HG03135 (cell line): ENCODE data around the gene PRPS1.
"Not testable (repeated sequence)": the region's sequence is repeated elsewhere in the genome, so short reads cannot be mapped to it uniquely, and the experiment has no call there.

ENCODE experiments used
- ATAC-seq: cut with Tn5 transposase; IDR thresholded peaks from one replicate; pipeline ENCODE4 v1.9.1; 2021; ENCODE audit warnings: mild to moderate bottlenecking, moderate library complexity; ENCODE audit not compliant: unreplicated experiment

The PRPS1 gene

DNA sequence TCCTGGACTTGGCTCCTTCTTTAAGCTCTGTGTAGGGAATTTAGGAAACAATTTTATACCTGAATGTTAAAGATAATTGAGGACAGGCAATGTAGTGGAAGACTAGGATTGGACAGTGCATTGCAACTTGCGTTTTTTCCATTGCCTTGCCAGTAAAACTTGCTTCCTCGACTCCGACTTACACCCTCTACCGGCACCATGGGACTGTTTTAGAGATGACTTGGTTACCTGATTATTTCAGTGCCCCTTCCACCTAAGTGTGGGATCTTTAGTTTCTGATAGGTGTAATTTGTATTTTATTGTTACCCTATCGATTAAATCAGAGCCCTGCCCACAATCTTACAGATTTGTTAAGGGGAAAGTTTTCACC is 1.2 kb downstream of the PRPS1 start:
- no peak for ATAC-seq

DNA sequence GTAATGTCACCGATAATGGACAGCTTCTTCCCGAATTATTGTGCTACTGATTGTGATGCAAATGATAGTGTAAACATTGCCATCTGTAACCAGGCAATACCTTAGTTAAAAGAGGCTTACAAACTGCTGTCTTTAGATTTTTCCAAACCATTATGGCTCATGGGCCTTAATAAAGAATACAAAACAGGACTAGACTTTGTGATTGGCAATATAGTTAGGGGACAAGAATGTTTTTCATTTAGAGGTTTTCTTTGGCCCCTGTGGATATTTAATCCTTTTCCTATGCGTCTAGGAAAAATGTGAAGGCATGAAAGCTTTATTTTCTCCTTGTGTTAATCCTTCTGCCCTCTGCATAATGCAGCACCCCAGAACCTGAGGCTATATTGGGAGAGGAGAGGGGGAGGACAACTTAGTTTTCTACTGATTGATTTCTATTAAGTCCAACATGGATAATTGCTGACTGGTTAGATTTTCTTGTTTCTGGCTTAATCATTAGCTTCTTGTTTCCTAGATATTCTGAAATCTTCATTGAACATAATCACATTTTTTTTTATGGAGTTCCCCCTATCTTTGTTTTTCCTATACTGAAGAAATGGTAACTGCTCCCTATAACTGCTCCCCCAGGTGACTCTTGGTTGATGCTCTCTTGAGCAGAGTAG is 1.9 kb downstream of the PRPS1 start:
- no peak for ATAC-seq

DNA sequence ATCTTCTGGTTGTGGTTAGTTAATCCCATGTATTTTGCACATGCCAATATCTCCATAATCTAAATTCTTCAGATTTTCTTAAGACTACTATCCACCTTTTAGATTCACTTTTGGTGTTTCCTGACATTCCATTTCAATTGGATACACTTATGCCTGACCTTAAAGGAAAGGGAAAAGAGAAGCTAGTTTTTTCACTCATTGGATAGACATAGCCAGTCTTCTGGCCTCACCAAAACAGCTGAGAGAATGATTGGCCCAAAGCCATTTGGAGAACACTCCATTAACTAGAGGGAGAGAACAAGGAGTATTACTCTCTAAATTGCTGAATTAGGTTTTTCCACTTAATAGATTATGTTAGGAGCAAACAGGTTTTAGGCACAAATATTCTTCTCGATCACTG is 4.0 kb downstream of the PRPS1 start:
- no peak for ATAC-seq

DNA sequence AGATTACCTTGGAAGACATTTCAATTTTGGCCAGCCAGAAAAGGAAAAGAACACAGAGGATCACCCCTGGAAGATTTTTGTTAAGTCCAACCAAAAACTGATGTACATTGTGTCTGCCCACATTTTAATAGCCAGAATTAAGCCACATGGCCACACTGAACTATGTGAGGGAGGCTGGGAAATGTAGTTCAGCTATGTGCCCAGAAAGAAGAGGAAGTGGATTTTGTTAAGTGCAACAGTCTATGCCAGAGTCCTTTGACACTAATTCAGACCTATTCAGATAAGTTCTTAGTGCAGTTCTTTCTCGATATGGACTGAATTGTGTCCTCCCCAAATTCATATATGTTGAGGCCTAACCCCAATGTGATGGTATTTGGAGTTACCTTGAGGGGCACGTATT is 18.4 kb downstream of the PRPS1 start:
- ATAC-seq = no peak

DNA sequence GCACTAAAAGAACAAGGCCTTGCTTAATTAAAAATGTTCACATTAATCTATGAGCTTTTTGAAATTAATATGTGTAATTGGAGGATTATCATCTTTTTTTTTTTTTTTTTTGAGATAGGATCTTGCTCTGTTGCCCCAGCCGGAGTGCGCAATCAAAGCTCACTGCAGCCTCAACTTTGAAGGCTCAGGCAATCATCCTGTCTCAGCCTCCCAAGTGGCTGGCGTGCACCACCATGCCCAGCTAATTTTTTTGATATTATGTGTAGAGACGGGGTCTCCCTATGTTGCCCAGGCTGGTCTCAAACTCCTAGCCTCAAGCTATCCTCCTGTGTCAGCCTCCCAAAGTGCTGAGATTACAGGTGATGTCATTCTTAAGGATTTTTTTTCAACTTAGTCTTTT is 20.0 kb downstream of the PRPS1 start:
- ATAC-seq = no peak

DNA sequence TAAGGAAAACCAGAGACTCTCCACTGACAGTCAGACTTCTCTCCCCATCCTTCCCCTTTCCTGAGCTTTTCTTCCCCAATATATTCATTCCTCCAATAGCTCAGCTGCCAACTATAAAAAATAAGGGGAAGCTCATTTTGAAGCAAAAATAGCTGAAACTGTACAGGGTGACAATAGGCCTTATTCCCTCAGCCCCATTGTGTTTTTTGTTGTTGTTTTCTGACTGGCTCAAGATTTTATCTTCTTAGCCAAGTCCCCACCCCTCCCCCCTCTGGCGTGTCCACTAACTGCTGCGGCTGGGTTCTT is 26.2 kb downstream of the PRPS1 start:
- ATAC-seq = no peak

DNA sequence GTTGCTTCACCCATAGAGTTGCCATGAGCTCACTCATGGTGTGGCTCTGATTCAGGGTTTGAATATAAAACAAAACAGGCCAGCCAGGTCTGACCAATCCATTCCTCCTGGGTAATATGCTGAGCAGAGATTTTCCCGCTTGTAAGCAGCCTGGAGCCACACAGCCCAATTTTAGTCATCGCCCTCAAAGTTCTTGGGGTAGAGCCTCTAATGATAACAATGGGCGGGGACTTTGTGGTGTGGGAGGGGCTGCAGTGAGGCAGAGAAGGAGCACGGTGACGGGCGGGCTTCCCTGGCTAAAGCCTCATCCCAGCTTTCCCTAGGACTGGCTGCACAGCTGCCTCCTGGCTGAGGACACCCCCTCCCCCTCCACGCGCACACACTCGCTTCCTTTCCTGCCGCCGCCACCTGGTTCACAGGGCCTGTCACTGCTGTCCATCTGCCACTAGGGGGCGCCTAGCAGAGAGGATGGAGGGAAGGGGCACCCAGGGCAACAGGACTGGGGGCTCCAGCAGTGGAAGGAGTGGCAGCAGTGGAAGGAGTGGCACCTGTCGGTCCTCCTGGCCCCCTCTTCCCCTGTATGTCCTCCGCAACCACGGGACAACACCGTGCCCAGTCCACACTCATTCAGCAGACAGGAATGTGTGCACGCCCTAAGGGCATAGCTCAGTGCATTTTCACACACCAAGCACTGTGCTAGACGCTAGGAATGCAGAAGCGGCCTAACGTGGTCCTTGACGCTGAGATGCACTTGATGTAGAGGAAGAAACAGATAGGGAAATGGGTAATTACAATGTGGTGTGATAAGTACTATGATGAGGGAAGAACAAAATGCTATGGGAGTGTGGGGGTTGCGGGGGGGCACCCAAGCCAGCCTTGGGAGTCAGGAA is 26.8 kb downstream of the PRPS1 start:
- no peak for ATAC-seq

DNA sequence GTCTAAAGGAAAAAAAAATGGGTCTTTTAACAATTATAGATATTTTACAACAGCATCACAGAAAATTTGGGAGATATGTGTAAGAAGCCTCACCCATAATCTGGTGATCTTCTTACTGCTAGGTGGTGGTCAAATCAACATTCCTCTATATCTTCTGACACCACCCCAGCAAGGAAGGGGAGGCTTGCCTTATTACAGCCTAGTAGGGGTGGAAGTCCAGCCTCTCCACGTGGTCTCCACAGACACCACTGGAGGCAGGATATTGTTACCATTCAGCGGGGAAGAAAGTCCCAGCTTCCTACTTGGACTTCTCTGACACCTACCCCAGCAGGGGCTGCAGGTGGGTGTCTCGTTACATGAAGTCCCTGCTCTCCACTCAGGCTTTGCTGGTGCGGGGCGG is 28.7 kb downstream of the PRPS1 start:
- ATAC-seq = no peak

DNA sequence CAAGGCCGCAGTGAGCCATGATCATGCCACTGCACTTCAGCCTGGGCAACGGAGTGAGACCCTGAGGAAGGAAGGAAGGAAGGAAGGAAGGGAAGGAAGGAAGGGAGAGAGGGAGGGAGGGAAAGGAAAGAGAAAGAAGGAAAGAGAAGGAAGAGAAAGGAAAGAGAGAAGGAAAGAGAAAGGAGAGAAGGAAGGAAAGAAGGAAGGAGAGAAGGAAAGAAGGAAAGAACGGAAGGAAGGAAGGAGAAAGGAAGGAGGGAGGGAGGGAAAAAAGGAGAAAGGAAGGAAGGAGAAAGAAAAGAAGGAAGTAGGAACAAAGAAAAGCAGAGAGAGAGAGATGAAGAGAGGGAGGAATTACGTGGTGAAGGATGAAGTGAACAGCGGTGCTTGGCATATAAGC is 30.4 kb downstream of the PRPS1 start:
- ATAC-seq = no peak

DNA sequence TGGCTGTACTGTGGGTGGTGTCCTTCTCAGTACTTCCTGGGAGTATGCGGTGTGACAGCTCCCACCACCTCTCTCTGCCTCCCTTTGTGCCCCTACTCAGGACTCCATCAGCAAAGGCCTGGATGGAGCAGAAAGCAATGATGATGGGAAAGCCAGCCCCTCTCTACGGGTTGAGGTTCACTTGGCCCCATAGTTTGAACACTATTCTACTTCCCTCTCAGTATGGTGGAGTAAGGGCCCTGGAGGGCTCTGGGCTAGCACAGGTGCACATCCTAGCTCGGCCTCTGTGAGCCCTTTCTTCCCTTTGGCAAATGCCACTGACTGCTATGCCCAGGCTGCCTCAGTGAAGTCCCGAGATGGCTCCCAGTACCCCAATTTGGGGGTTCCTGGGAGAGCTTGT is 31.0 kb downstream of the PRPS1 start:
- no peak for ATAC-seq

DNA sequence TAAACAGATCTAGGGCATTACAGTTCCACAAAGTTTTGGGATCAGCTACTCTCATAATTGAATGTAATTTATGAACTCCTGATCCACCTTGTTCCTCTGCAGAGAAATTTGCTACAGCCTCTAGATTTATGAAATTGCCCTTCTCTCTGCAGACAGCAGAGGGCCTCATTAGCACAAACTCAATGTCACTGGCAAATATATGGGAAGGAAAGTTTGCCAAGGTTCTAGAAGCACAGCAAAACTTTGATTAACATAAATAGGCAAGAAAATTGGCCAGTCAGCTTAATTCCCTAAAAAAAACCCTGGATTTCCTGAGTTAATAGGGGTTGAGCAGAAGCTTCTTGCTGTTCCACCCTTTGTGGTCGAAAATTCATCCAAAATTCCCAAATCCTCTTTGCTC is 31.5 kb downstream of the PRPS1 start:
- no peak for ATAC-seq

DNA sequence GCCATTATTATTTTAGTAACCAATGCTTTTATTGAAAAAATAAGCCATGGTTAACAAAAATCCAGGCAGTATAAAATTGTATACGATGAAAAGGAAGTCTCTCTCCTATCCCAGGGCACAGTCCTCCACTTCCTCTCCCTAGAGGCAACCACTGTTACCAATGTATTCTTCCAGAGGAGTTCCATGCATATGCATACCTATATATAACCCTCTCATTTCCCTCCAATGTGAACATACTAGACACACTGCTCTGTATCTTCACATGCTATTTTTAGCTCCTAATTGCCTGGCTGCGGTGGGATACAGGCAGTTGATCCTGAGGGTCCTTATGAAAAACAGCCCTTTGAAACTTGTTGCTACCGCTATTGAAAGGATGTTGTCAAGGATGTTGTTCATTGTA is 33.8 kb downstream of the PRPS1 start:
- ATAC-seq = no peak

DNA sequence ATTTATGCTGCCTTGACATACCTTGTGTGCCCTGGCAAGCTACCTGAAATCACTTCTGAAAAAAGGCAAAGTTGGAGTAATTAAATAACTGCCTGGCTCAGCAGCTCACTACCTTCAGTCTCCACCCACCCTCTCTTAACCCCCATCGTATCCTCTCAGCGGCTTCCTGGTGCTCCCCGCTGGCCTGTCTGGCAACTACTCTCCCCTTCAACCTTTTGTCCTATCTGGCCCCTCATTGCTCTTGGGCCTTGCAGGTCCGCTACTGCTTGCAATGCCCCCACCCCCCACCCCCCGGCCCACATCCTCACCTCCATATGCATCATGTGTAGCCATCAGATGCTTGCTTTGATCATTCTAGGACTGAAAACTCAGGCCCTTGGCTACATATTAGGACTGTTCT is 34.5 kb downstream of the PRPS1 start:
- no peak for ATAC-seq

DNA sequence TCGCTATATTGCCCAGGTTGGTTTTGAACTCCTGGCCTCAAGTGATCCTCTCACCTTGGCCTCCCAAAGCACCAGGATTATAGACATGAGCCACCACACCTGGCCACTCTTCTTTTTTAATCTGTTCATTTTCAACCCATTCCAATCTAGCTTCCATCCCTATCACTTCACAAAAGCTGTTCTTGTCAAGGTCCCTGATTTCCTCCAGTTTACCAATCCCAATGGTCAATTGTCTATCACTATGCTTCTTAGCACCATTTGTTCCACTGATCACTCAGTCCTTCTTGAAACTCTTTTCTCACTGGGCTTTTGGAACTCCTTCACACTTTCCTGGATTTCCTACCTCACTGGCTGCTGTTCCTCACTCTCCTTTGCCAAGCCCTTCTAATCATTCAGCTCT is 38.6 kb downstream of the PRPS1 start:
- ATAC-seq = no peak

DNA sequence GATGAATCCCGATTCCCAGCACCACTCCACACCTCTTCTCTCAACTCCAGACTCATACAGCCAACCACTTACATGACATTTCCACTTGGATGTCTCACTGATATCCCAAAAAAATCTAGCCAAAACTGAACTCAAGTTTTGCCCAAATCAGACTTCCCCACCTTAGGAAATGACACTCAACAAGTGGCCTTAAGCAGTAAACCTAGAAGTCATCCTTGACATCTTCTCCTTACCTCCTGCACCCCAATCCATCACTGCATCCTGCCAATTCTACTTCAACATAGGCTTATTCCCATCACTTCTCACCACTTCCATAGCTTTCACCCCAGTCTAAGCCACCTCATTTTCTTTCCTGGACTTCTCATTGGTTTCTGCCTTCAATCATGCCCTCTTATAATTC is 39.1 kb downstream of the PRPS1 start:
- no peak for ATAC-seq

DNA sequence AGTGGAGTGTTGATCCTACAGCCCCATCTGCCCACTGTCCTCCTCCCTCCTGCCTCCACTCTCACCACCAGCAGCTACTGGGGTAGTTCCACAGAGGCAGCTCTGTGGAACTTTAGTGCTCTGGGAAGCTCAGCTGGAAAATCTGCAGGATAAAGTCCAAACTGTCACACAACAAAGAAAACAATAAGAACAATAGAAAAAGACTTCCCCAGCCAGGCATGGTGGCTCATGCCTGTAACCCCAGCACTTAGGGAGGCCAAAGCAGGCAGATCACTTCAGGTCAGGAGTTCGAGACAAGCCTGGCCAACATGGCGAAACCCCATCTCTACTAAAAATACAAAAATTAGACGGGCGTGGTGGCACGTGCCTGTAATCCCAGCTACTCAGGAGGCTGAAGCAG is 40.4 kb downstream of the PRPS1 start:
- ATAC-seq = not testable (repeated sequence)

DNA sequence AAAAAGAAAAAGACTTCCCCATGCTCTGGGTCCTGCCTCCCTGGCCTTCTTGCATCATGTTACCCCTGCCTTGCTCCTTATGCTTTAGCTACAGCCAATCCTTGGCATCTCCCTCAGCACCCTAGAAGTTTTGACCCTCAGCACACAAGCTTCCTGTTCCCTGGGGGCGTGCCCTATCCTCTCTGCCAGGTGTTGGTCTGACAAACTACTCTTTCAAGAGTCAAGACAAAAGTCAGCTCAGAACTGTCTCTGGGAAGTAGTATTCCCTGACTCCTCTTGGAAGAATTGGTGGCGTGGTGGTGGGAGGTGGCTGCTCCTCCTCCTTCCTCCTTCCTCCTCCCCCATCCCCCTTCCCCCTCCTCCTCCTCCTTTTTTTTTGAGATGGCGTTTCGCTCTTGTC is 41.0 kb downstream of the PRPS1 start:
- ATAC-seq = no peak

DNA sequence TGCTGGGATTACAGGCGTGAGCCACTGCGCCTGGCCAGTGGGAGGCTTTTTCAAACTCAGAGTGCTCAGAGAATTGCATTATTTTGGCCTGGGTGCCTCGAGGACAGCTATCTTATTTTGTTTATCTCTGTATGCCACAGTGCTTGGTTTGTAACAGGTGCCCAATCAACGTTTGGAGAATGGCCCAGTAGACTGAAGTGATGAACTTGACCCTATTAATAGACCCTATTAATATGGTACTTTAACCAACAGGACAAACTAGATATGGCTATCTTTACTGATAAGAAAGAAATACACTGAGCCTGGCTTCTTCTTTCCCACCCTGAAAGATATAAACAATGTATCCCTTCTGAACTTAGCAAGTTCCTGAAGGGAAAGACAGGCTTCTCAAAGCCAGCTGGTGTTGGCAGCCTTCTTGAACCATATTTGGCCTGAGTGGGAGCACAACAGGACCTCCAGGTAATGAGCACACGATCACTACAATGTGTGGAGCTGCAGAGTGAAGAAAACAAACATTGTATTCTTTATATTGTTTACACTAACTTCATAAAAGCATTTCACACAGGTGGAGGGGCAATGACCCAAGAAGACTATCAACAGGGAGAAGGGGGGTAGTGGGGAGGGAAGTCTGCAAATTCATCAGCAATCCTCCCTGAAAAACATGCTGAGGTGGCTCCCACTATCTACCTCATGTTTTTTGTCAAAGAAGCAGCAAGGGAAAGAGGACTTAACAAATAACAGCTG is 41.7 kb downstream of the PRPS1 start:
- ATAC-seq = no peak

DNA sequence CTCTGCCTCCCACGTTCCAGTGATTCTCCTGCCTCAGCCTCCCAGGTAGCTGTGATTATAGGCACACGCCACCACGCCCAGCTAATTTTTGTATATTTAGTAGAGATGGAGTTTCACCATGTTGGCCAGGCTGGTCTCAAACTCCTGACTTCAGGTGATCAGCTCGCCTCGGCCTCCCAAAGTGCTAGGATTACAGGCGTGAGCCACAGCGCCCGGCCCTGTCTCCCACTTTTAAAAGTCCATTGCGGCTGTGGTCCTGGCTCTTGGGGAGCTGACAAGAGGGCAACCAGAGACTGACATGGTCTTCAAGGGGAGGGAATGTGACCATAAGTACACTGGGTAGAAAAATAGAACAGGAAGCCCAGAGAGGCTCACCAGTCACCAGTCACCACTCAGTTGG is 42.9 kb downstream of the PRPS1 start:
- not testable (repeated sequence) for ATAC-seq

DNA sequence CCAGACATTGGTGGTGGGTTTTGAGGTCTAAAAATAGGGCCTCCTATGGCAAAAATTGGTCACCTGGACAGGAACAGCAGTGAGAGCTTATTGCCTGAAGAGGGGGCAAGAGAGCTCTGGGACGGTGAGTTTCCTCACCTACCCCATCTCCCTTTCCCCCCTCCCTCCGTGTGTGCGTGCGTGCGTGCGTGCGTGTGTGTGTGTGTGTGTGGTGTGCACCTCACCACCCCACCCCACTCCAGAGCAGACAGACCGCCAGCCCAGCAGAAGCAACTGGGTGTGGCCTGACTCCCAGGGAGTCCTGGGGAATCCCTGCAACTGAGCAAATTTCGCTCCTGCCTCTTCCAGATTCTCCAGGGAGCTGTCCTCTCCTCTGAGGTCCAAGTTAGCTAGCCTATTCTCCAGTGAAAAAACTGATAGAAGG is 44.7 kb downstream of the PRPS1 start:
- ATAC-seq = peak; percentile 20

DNA sequence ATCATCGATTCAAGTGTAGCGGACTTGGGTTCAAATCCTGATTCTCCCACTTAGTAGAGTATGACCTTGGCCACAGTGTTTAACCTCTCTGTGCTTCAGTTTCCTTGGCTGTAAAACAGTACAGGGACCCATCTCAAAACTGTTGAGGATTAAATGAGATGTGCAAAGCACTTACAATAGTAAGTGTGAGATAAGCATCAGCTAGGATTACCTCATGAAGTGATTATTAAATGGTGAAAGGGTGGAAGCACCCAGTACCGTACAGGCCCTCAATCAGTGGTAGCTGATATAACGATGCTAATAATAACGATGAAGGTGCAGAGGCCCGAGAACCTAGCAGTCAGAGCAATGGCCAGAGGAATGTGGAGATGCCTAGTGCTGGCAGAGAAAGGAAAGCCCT is 45.1 kb downstream of the PRPS1 start:
- ATAC-seq = peak; percentile 2

DNA sequence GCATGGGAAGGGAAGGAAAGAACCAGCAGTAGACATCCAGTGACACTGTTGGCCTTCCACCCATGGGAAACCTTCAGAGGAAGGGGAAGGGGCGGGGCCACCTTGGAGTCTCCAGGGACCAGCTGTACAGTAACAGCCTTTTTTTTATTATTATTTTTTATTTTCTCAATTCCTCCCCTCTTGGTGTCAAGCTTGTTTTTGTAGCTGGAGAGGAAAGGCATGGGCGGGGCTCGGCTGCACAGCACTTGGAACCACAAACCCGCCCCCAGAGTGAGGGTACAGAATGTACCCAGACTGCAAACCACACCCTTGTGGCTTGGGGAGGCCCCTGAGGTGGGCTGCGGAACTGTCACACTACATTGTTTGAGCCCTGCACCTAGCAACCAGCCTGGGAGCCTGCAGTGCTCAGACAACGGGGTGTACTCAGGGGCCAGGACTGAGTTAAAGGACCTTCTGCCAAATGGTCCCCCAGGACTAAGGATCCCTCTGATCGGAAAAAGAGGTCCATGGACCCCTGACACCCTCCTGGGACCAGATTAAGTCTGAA is 45.7 kb downstream of the PRPS1 start:
- ATAC-seq = peak; percentile 91
